Measurements from ENCODE around the gene CARS2.

Gene CARS2

DNA sequence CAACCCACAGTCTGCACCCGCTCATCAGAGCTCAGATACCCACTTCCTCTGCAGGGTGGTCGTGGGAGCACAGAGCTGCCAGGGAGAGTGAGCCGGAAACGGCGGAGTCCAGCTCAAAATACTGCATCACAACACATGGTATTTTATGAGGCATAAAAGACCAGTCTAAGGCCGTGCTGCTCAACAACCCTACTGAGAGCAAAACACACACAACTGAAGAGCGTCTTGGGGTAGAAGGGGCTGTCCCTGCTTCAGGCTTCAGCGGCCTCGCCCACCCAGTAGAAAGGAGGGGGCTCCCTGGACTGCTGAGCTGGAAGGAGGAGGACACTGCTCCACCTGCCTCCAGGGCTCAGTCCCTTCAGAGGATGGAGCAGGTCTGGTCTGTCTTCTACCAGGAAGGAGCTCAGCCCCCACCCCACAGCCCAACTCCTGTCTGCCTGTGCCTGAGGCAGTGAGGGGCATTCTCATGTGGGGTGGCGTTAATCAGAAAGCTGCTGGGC lies 53.6 kb downstream of the CARS2 start:
- no peak for DNase-seq (ENCODE audit: low read depth)

DNA sequence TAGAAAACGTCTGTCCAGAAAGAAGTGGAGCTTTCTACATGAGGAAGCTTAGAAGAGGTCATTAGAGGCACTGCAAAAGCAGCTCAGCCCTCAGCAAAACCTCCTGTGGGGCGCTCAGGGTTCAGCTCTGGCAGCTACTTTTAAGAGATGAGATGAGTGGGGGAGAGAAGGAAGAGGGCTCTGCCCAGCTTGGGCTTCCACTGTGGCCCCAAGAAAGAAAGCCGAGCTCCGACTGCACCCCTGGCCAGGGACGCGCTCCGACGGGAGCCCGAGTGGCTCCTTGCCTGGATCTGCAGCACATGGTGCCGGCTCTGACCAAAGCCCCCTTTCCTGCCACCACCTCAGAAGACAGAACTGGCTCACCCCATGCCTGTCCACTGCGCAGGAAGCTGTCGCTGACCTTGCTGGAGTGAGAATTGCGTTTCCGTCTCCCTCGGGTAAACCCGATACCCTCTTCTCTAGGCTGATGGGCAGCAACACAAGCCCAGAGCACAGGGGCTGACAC lies 54.1 kb downstream of the CARS2 start:
- no peak for DNase-seq (ENCODE audit: low read depth)

DNA sequence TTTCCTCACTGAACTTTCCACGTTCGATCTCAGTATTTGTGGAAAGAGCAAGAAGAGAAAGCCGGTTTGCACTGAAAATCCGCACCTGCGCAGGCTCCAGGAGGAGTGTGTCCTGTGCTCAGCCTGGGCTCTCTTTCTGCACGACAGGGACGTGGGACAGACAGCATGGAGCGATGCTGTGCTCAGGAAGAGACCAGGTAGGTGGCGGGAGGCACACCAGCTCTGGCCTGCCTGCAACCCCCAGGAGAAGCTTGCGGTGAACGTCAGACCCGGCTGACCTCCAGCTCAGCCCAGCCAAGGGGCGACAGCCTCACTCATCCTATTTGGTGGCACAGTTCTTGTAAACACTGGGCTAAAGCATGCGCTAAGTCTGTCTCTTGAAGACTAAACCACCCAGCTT lies 54.6 kb downstream of the CARS2 start:
- no peak for DNase-seq (ENCODE audit: low read depth)

DNA sequence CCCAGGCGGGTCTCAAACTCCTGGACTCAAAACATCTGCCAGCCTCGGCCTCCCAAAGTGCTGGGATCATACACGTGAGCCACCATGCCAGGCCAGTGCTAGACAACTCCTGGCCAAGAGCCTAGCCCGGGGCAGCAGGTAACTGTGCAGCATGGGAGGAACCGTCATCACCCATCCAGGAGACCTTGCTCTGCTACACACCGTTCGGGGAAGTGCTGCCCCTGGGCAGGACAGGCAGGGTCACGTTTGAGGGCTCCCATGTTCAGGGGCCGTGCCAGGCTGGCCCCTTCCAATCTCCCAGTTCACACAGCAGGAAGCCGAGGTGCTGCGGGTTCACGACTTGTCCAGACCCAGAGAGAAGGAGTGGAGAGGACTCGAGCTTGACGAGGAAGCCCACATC lies 55.5 kb downstream of the CARS2 start:
- no peak for DNase-seq (ENCODE audit: low read depth)

- no peak for DNase-seq (ENCODE audit: low read depth)
These were observed 56.4 kb downstream of the CARS2 start for GRCh38 chr13:110649551-110649950.

DNA sequence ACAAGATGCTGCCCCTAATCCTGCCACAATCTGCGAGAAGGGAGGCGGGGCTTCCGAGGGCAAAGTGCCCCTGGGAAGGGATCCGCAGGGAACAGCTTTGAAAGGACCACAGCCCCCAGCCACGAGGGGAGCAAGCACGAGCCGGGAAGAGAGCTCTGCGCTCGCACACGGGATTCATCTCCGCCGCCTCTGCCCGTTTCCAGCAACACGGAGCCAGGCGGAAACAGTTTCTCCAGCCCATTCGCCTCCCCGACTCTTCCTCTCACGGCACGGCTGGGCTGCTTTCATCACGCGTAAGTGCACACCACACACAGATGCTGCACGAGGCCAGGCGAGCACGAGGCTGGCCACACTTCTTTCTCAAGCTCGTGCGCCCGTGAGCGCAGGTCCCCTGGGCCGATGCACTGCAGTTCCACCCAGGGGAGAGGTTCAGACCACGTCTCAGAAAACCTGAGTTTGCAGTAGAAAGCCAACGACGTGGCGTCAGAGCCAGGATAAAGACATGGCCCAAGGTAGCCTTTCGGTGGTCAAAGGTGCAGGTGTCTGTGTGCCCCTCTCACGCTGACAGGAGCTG lies 57.0 kb downstream of the CARS2 start:
- no peak for DNase-seq (ENCODE audit: low read depth)

GRCh38 chr13:110648146-110648819 lies 57.6 kb downstream of the CARS2 start:
- no peak for DNase-seq (ENCODE audit: low read depth)

DNA sequence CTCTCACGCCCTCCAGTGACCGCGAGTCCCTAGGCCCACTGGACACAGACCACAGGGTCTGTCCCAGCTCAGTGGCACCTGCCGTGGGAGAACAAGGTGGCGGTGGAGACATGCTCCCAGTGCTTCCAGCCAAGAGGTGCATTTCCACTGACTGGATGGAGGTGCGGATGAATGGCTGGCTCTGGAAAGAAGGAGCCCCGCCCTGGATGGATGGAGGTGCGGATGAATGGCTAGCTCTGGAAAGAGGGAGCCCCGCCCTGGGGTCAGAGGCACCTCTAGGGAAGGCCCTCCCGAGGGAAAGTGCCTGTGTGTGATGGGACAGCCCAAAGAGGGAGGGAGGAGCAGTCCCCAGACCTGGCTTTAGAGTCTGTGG lies 58.6 kb downstream of the CARS2 start:
- no peak for DNase-seq (ENCODE audit: low read depth)

GRCh38 chr13:110646442-110647364 lies 59.2 kb downstream of the CARS2 start:
- DNase-seq (ENCODE audit: low read depth): no peak

DNA sequence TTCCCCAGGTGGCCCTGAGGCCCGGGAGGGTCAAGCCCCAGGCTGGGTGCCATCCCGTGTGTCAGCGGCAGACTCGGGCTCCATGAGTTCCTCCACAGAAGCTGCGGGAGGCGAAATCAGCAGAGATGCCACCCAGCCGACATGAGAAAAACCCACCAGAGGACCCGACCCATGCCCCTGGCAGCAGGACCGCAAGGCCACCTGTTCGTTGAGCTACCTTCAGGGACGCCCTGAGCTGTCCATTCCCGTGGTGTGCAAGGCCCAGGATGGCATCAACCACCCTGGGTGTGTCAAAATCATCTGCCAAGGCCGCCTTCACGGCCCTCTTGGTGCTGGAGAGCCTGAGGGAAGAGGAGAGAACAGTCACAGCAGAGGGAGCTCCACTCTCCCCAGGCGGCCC lies 60.2 kb downstream of the CARS2 start:
- DNase-seq (ENCODE audit: low read depth): no peak

GRCh38 chr13:110644892-110645521 lies 60.9 kb downstream of the CARS2 start:
- DNase-seq (ENCODE audit: low read depth): no peak

DNA sequence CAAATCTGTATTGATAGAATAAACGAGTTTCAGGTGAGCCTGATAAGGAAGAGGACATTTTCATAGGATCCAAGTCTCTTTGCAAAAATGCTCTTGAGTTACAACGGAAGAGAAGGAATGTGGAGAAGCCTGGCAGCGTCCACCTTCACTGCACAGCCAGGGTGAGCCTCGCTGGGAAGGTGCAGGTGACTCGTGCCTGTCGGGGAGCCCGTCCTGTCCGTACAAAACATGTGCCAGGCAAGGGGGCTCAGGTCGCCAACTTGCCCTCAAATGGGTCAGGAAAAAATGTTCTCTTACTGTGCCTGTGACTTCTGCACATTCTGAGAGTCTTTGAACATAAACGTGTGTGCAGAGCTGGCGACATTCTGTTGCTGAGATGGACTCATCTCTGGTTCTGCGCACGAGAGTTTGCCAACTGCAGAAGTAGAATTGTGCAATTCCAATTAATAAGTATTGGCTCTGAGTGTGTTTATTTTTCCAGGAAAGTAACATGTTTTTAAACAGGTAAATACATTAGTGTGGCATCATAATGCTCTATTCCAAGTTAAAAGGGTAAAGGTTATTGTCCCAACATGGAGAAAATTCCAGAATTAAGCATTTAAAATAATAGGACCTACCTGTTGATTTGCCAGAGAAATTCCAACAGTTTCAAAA lies 62.0 kb downstream of the CARS2 start:
- DNase-seq (ENCODE audit: low read depth): no peak

GRCh38 chr13:110643324-110643723 lies 62.6 kb downstream of the CARS2 start:
- no peak for DNase-seq (ENCODE audit: low read depth)

DNA sequence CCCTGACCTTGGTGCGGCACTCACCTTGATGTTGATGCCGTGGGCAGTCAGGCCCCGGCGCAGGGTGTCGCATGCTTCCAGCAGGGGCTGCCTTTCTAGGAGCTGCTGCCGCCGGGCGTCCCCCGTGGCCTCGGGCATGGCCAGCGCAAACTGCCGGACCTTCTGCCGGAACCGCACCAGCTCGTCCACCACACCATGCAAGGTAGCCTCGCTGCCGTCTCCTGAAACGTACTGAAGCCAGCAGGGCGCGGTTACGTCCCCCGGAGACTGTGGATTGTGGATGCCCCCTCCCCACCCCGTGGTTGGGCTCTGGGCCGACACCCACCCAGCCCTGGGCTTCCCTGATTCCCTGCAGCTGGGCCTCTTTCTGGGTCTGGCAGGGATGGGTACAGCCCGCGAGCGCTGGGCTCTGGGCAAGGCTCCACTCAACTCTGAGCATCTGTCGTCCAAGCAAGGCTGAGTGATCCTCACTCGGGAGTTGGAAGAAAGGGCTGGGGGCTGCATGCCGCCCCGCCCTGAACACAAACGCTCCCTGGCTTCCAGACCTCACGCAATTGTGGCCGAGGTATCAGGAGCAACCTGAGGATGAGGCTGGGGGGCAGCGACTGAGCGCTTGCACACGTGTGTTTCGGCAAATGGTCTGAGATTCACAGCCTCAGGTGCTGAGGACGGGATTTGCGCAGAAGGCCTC lies 63.5 kb downstream of the CARS2 start:
- no peak for DNase-seq (ENCODE audit: low read depth)

DNA sequence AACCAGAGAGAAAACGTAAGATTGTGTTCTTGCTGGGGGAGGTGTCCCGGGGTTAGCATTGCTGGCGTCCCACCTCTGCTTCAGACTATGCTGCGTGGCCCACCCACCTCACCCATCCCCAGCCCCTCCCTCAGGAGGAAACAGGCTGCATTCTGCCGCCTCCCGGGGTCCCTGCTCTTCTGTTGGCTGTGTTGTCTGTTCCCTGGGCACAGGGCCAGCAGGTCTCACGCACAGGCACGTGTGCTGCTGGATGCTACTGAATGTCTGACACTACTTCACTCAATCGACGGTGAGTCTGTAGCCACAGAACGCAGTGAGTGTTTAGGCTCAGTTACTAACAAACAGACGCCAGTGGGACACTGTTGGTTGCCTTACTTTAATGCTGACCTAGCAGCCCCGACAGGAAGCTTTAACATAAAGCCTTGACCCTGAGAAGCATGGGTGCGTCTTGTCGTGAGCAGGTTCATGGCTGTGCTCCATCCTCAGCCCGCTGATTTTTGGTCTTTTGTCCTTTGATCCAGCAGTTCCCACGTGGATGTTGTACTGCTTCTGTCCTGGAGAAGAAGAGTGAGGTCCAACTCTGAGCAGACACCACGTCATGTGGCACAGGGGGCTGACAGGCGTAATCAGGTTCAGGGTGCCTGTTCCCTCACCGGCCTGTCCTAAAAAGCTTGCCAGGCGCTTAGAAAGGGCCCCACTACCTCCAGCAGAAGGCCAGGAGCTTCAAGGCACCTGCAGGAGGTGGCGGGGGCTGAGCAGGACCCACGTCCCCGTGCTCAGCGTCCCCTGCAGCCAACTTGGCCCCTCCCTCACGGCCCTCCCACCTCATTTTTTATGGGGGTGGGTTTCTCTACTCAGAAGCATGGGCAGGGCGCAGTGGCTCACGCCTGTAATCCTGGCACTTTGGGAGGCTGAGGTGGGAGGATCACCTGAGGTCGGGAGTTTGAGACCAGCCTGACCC lies 64.6 kb downstream of the CARS2 start:
- no peak for DNase-seq (ENCODE audit: low read depth)

DNA sequence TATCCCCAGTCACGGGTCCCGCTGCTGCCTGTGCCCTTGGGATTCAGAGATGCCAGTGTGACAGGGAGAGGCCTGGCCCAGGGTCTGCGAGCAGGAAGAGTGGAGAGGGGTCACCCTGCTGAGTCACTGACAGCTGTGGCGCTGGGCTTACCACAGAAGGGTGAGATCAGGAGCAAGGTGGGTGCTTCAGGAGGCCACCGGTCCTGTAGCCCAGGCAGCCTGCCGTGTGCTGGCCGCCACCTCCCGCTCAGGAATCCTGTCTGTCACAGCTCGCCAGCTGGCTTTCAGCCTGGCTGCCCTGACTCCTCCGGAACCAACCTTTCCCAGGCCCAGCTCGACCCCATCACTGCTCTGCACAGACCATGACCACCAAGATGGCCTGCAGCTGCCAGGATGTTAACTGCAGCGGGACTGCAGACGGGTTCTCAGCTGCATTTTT lies 65.3 kb downstream of the CARS2 start:
- DNase-seq (ENCODE audit: low read depth): no peak

- DNase-seq (ENCODE audit: low read depth): no peak
These were observed 66.0 kb downstream of the CARS2 start for GRCh38 chr13:110639935-110640334.

DNA sequence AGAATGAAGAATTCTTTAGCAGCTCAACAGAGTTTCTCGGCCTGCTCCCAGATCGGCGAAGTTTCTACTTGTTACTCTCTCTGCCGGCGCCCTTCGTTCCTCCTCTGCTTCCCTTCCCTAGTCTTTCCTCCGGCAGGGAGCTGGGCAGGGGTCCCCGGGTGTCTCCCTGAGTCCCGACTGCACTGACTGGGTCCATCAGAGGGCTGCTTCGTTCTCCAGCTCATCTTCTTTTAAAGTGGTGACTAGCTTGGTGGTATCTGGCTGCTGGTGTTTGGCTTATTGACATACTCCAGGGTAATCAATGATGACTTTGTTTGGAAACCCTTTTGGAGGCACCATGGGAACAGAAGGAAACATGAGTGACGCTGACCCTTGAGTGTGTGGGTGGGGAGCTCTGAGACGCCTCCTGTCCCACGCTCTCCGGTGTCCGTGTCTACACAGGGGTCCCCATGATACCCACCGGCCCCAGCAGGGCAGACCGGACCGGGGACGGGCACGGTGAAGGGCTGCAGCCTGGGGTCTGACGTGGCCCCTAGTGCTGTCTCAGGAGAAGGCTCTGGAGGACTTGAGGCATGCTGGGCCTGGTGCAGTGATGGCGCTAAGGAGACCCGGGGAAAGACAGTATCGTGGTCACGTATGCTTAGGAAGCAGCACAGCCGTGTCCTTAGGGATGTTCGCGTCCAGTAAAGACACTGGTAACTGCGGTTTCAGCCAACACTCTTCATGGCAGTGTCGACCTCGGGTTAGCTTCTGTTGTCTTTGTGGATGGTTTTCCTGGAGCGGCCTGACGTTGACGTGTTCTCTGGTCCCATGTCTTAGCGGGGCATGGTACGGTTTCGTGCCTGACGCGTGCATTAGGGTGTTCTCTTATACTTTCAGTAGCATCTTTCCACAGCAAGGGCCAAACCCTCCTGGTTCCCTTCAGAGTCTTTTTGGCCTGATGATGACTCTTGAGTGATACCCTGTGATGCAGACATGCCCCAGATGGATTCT lies 66.8 kb downstream of the CARS2 start:
- DNase-seq (ENCODE audit: low read depth): no peak

- DNase-seq (ENCODE audit: low read depth): no peak
These were observed 67.7 kb downstream of the CARS2 start for GRCh38 chr13:110638257-110638656.
